HCT116 (cell line): ENCODE results near the gene BAHCC1. TPM values are rescaled to one million over a fixed set of nuclear protein-coding genes. Genes with fewer than 3 reads are reported as not detected.
A peak's percentile ranks its signal among the peaks of the same experiment; 100 is the strongest.

Experiments
- ATAC-seq: fragments of 200-7000 bp; cut with Tn5 transposase; 2 replicates; pipeline ENCODE4 v1.9.1; 2020; ENCODE audit warnings: mild to moderate bottlenecking, moderate library complexity
- BruUV-seq: library from RNA; stranded (reverse); fragments of 400-500 nt; replicated peaks from 2 replicates; lab custom pipeline; 2021; lab: Mats Ljungman, UMichigan
- CTCF ChIA-PET: fragments of 300-600 bp; sonication (Branson Sonifier 250); formaldehyde crosslinking; loops from one replicate; lab custom pipeline; 2021; ENCODE audit warnings: antibody characterized with exemption; lab: Charles Lee
- POLR2A ChIA-PET: fragments of 300-600, 350-600 bp; sonication (Branson Sonifier 250); formaldehyde crosslinking; loops from one replicate; lab custom pipeline; 2021; ENCODE audit warnings: antibody characterized with exemption; lab: Charles Lee
- RAD21 ChIA-PET, 2 experiments: fragments of 300-600 bp; sonication (Branson Sonifier 250); formaldehyde crosslinking; loops; one replicate each; lab custom pipeline; 2023; ENCODE audit warnings: low total read pairs in 2 of 2; ENCODE audit not compliant: uncharacterized antibody in 2 of 2, unreplicated experiment in 2 of 2, low non-redundant PET in 1 of 2; lab: Charles Lee
- DNase-seq: peaks from one replicate; pipeline ENCODE4 v3.0.0-alpha.2; 2010; ENCODE audit warnings: low read depth, low spot score
- H2AFZ ChIP-seq: fragments of 200-600 bp; shearing (Covaris generic), sonication (generic); 2 replicates; pipeline ENCODE4 v1.6.1; 2017; ENCODE audit warnings: low read depth, mixed run types, mixed read lengths, antibody characterized with exemption, low read length; ENCODE audit not compliant: poor library complexity, severe bottlenecking
- H3K27ac ChIP-seq: 2 replicates; pipeline ENCODE4 v1.5.1; 2012; ENCODE audit warnings: low read depth, low read length
- H3K27me3 ChIP-seq: fragments of 200-600 bp; sonication (generic); 2 replicates; pipeline ENCODE4 v1.6.1; 2016; ENCODE audit warnings: mixed run types, low read length, mixed read lengths; ENCODE audit not compliant: insufficient read depth
- H3K36me3 ChIP-seq, 2 experiments: fragments of 200-500 bp in 1 of 2; fragments of 200-600 bp in 1 of 2; sonication (Bioruptor generic) in 1 of 2; sonication (generic) in 1 of 2; 2 replicates each; pipeline versions ENCODE4 v1.5.1 to v1.6.1; 2014 to 2016; ENCODE audit warnings: low read length in 2 of 2, inconsistent platforms in 1 of 2, mixed read lengths in 1 of 2, mixed run types in 1 of 2; ENCODE audit not compliant: insufficient read depth in 2 of 2, control insufficient read depth in 1 of 2
- H3K4me1 ChIP-seq, 2 experiments: fragments of 200-600 bp in 1 of 2; sonication (generic) in 1 of 2; 2 replicates each; pipeline versions ENCODE4 v1.5.1 to v1.6.1; 2012 to 2017; ENCODE audit warnings: low read length in 2 of 2, inconsistent platforms in 1 of 2, mild to moderate bottlenecking in 1 of 2, mixed read lengths in 1 of 2, mixed run types in 1 of 2, moderate library complexity in 1 of 2; ENCODE audit not compliant: insufficient read depth in 2 of 2, control insufficient read depth in 1 of 2
- H3K4me2 ChIP-seq: fragments of 200-600 bp; sonication (generic); 2 replicates; pipeline ENCODE4 v1.6.1; 2017; ENCODE audit warnings: mixed run types, low read length, mixed read lengths
- H3K4me3 ChIP-seq, 2 experiments: fragments of 200-600 bp in 1 of 2; sonication (generic) in 1 of 2; replicated peaks in 1 of 2; 2 replicates each; pipeline ENCODE4 v1.5.1; 2011 to 2016; ENCODE audit warnings: low read length in 2 of 2, control low read depth in 1 of 2, low read depth in 1 of 2, mild to moderate bottlenecking in 1 of 2, mixed read lengths in 1 of 2, mixed run types in 1 of 2
- H3K79me2 ChIP-seq: fragments of 200-600 bp; sonication (generic); 2 replicates; pipeline ENCODE4 v1.6.1; 2017; ENCODE audit warnings: mild to moderate bottlenecking, mixed run types, low read length, moderate library complexity, mixed read lengths; ENCODE audit not compliant: insufficient read depth
- H3K9ac ChIP-seq: fragments of 200-600 bp; sonication (generic); 2 replicates; pipeline ENCODE4 v1.6.1; 2016; ENCODE audit warnings: low read length, mixed read lengths
- H3K9me2 ChIP-seq: fragments of 200-600 bp; sonication (generic), shearing (Covaris generic); 2 replicates; pipeline ENCODE4 v1.6.1; 2017; ENCODE audit warnings: mixed run types, mild to moderate bottlenecking, moderate library complexity; ENCODE audit not compliant: insufficient read depth
- H3K9me3 ChIP-seq, 2 experiments: fragments of 200-500 bp in 1 of 2; fragments of 200-600 bp in 1 of 2; sonication (Bioruptor generic) in 1 of 2; sonication (generic) in 1 of 2; 2 replicates each; pipeline ENCODE4 v1.6.1; 2014 to 2017; ENCODE audit warnings: low read length in 2 of 2, mixed read lengths in 2 of 2, inconsistent platforms in 1 of 2, low read depth in 1 of 2, mild to moderate bottlenecking in 1 of 2, mixed run types in 1 of 2, moderate library complexity in 1 of 2; ENCODE audit not compliant: control insufficient read depth in 1 of 2, insufficient read depth in 1 of 2
- H4K20me1 ChIP-seq: fragments of 200-600 bp; sonication (generic), shearing (Covaris generic); 2 replicates; pipeline ENCODE4 v1.6.1; 2017; ENCODE audit warnings: mixed run types, mild to moderate bottlenecking, moderate library complexity; ENCODE audit not compliant: insufficient read depth
- ATF3 ChIP-seq: IDR thresholded peaks from 2 replicates; pipeline ENCODE4 v1.6.1; 2012
- CEBPB ChIP-seq: IDR thresholded peaks from 2 replicates; pipeline ENCODE4 v1.6.1; 2012; ENCODE audit warnings: low read depth
- CTCF ChIP-seq, 3 experiments: fragments of 200-600 bp in 1 of 3; sonication (generic) in 1 of 3; IDR thresholded peaks in 2 of 3; conservative IDR thresholded peaks in 1 of 3; 2 replicates each; pipeline ENCODE4 v1.5.1; 2012 to 2017; ENCODE audit warnings: low read depth in 2 of 3, low read length in 2 of 3, antibody characterized with exemption in 1 of 3, borderline replicate concordance in 1 of 3, control low read depth in 1 of 3, mild to moderate bottlenecking in 1 of 3, mixed read lengths in 1 of 3, mixed run types in 1 of 3, moderate library complexity in 1 of 3; ENCODE audit not compliant: insufficient read depth in 1 of 3
- EGR1 ChIP-seq: IDR thresholded peaks from 2 replicates; pipeline ENCODE4 v1.6.1; 2012; ENCODE audit warnings: low read depth
- EZH2 ChIP-seq: fragments of 200-600 bp; sonication (generic); IDR thresholded peaks from 2 replicates; pipeline ENCODE4 v1.6.1; 2017; ENCODE audit warnings: antibody characterized with exemption, mixed run types
- EZH2phosphoT487 ChIP-seq: fragments of 200-600 bp; IDR thresholded peaks from 2 replicates; pipeline ENCODE4 v1.6.1; 2018; ENCODE audit warnings: antibody characterized with exemption, borderline replicate concordance
- JUND ChIP-seq: IDR thresholded peaks from 2 replicates; pipeline ENCODE4 v1.6.1; 2012
- MAX ChIP-seq: IDR thresholded peaks from 2 replicates; pipeline ENCODE4 v1.6.1; 2012
- POLR2AphosphoS5 ChIP-seq: IDR thresholded peaks from 2 replicates; pipeline ENCODE4 v1.6.1; 2011; ENCODE audit warnings: mild to moderate bottlenecking, low read depth, low read length, moderate library complexity
- RAD21 ChIP-seq: IDR thresholded peaks from 2 replicates; pipeline ENCODE4 v1.6.1; 2012; ENCODE audit warnings: low read depth, mild to moderate bottlenecking
- SP1 ChIP-seq: IDR thresholded peaks from 2 replicates; pipeline ENCODE4 v1.6.1; 2012; ENCODE audit warnings: low read depth
- YY1 ChIP-seq: IDR thresholded peaks from 2 replicates; pipeline ENCODE4 v1.6.1; 2011; ENCODE audit warnings: low read length, low read depth, moderate library complexity, mild to moderate bottlenecking; ENCODE audit not compliant: insufficient replicate concordance; ENCODE audit errors: extremely low read depth
- ZFX ChIP-seq: fragments of 450-650 bp; IDR thresholded peaks from 2 replicates; pipeline ENCODE4 v1.6.1; 2017
- ZNF274 ChIP-seq: fragments of 200-500 bp; sonication (Bioruptor generic); IDR thresholded peaks from 2 replicates; pipeline ENCODE4 v1.6.1; 2014; ENCODE audit warnings: mild to moderate bottlenecking, low read depth, low read length, inconsistent platforms
- intact Hi-C: fragments of 100-400 bp; cut with micrococcal nuclease; formaldehyde crosslinking; loops from 2 replicates; pipeline ENCODE4 v1.10.0; 2022
- total RNA-seq: library from RNA; stranded (reverse); gene quantifications from one replicate; pipeline ENCODE4 v1.2.1, GENCODE V29; 2021; ENCODE audit not compliant: unreplicated experiment

Gene BAHCC1
- total RNA-seq, 1 experiment from 2014 or later = 45.2 TPM

- TF ChIP-seq JUND (no peak), YY1 (no peak), ZNF274 (no peak), EZH2 (no peak)
- H3K27me3 ChIP-seq = no peaks in the 10 kb centered on the region
These were observed 28.4 kb downstream of the BAHCC1 start for GRCh38 chr17:81423698-81424071.

DNA sequence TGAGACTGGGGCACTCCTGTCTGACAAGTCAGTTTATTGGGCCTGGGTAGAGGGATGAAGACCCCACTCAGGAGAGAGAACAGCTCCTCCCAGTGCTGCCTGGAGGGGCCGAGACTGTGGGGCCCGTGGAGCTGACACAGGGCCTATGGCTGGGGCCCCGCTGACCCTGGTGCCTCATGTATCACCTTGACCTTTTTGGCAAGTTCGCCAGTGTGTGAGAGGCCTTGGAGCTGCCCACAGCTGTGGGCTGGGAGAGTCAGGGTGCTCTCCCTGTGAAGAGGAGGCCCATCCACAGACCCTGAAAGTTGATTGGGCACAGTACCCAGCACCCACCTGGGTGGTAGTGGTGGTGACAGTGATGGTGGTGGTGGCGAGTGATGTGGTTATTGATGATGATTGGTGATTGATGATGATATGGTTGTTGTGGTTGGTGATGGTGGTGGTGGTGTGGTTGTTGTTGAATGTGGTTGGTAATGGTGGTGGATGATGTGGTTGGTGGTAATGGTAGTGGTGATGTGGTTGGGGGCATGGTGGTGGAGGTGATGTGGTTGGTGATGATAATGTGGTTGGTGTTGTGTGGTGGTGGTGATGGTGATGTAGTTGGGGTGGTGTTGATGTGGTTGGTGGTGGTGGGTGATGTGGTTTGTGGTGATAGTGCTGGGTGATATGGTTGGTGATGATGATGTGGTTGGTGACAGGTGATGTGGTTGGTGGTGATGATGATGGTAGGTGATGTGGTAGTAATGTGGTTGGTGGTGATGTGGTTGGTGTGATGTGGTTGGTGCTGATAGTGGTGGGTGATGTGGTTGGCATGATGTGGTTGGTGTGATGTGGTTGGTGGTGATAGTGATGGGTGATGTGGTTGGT lies 29.1 kb downstream of the BAHCC1 start:
- Histone ChIP-seq H3K27me3 (no peaks in the 10 kb centered on the region), H3K36me3 (no peaks in the 10 kb centered on the region), H3K9ac (peak overlapping the region; percentile 88), H3K4me3 (no peak overlapping the region), H3K9me2 (no peaks in the 10 kb centered on the region), H3K79me2 (peaks cover 17% of the 10 kb centered on the region), H3K4me2 (peak overlapping the region; percentile 98), H2AFZ (no peak overlapping the region), H3K4me1 (peaks cover 47 to 69% of the 10 kb centered on the region in 2 experiments), H4K20me1 (no peaks in the 10 kb centered on the region), H3K9me3 (peaks cover 0 to 18% of the 10 kb centered on the region in 2 experiments; a peak in 1 of 4 replicates), H3K27ac (peak overlapping the region; percentile 84; the same call in 1 of the 2 replicates)
- ATAC-seq = no peak
- RAD21 ChIA-PET = no interaction called here
- no peak for DNase-seq
- CTCF ChIA-PET = no interaction called here
- POLR2A ChIA-PET = no interaction called here
- intact Hi-C loops = no loop called here
- BruUV-seq = no TSS peak
- TF ChIP-seq JUND (no peak), SP1 (no peak), EZH2phosphoT487 (no peak), CEBPB (no peak), CTCF (IDR thresholded peaks at IDR 0.05 in 2 of 3, conservative IDR thresholded peaks at IDR 0.05 in 1 of 3; ENCODE audit: borderline replicate concordance in 1 of 3, insufficient read depth in 1 of 3, low read depth in 2 of 3, low read length in 2 of 3) (no peak), EZH2 (no peak), EGR1 (no peak), RAD21 (no peak), POLR2AphosphoS5 (no peak), ATF3 (no peak), ZNF274 (no peak), YY1 (no peak), MAX (no peak), ZFX (no peak)

More at GRCh38 chr17:81423698-81424071, 28.4 kb downstream of the BAHCC1 start:
- Histone ChIP-seq H3K4me3 (peak overlapping the region; percentile 40 to 57; a peak in 3 of 4 replicates), H3K9ac (peak overlapping the region; percentile 88), H4K20me1 (no peaks in the 10 kb centered on the region), H3K9me2 (no peaks in the 10 kb centered on the region), H2AFZ (no peak overlapping the region), H3K9me3 (peaks cover 0 to 18% of the 10 kb centered on the region in 2 experiments; a peak in 1 of 4 replicates), H3K36me3 (no peaks in the 10 kb centered on the region), H3K79me2 (peaks cover 17% of the 10 kb centered on the region), H3K4me2 (peak overlapping the region; percentile 98), H3K27ac (peak overlapping the region; percentile 84), H3K4me1 (peaks cover 45 to 69% of the 10 kb centered on the region in 2 experiments)
- intact Hi-C loops = loop anchor here (2.0 kb wide), 1 partner anchor 29 kb away; the partner anchor contains the start of gene BAHCC1
- BruUV-seq = no TSS peak
- ATAC-seq = no peak
- DNase-seq = no peak
- POLR2A ChIA-PET = no interaction called here
- CTCF ChIA-PET = no interaction called here
- RAD21 ChIA-PET = no interaction called here
